ENCODE data around the gene TRRAP. TPM values are rescaled to one million over a fixed set of nuclear protein-coding genes. Genes with fewer than 3 reads are reported as not detected.

Gene TRRAP
- polyA plus RNA-seq, 2 of the 4 experiments (the other 2 are of a cell fraction), result 12.2 to 22.1 TPM

DNA sequence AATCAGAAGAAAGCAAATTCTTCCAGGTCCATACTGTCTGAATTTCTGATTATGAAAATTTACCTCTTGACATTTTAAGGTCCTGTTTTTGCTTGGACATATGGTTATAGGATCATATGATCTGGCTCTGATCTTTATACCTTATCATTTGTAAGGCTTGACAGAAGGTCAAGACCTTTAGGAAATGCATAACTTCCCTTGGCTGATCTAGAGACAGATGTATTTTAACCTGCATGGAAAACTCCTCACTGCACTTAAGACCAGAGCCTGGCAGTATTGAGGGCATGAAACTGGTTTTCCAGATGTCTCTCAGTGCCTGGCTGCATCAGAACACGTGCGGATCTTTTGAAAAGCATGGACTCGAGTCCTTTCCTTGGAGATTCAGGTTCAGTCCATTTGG lies 55.9 kb downstream of the TRRAP start (continued):
- no peak for TF ChIP-seq MYC (IDR thresholded peaks at IDR 0.05; ENCODE audit: borderline replicate concordance, low read length)
- TF ChIP-seq POLR2AphosphoS2 (conservative IDR thresholded peaks at IDR 0.05; ENCODE audit: low read length), result no peak
- no peak for TF ChIP-seq HOXA7 (CRISPR knock-in tag; IDR thresholded peaks at IDR 0.05)
- TF ChIP-seq, protein P1, sequence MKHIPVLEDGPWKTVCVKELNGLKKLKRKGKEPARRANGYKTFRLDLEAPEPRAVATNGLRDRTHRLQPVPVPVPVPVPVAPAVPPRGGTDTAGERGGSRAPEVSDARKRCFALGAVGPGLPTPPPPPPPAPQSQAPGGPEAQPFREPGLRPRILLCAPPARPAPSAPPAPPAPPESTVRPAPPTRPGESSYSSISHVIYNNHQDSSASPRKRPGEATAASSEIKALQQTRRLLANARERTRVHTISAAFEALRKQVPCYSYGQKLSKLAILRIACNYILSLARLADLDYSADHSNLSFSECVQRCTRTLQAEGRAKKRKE (CRISPR knock-in tag; IDR thresholded peaks at IDR 0.05; ENCODE audit: low read depth), result no peak
- no peak for TF ChIP-seq CBX2 (IDR thresholded peaks at IDR 0.05; ENCODE audit: borderline replicate concordance, low read depth)

DNA sequence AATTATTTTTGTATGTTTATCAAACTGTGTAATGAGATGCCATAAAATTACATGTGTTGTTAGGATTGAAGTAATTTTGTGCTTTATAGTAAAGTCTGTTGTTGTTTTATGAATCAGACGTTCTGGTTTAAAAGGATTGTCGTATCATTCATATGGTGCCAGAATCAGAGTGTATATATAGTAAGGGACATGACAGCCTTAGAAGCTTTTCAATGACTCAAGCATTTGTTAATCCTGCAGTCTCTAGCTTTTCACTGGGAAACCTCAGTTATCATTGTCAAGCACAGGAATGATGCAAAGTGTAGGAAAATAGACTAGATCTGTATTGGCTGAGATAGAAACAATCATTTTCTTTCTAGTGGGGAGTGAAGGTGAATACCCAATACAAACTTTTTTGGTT lies 57.5 kb downstream of the TRRAP start:
- 83% methylated on average over 2 of the region's 2 CpGs for WGBS (ENCODE audit: missing lambda C conversion rate)
- FAIRE-seq, result no peak
- Histone ChIP-seq H3K4me3 (no peak overlapping the region), H3K4me2 (no peak overlapping the region), H3K4me1 (no peaks in the 10 kb centered on the region), H3K9me3 (no peaks in the 10 kb centered on the region), H3K27ac (no peak overlapping the region)
- ATAC-seq, result no peak
- CTCF ChIA-PET, result interaction anchor here (0.9 to 1.6 kb wide), 2 partner anchors 15 to 23 kb away, joined by 3 to 4 read pairs; no protein-coding TSS in a partner anchor
- POLR2A ChIA-PET, result no interaction called here
- DNase-seq (ENCODE audit: low read depth in 1 of 2, low spot score in 1 of 2), result no peak
- TF ChIP-seq POLR2AphosphoS2 (conservative IDR thresholded peaks at IDR 0.05; ENCODE audit: low read length) (no peak), SREBF2 (IDR thresholded peaks at IDR 0.05) (no peak), POLR2A (IDR thresholded peaks at IDR 0.05; ENCODE audit: low read length) (no peak), EP300 (IDR thresholded peaks at IDR 0.05) (no peak), CHD4 (IDR thresholded peaks at IDR 0.05; ENCODE audit: borderline replicate concordance) (no peak)
- TF ChIP-seq, protein P2, sequence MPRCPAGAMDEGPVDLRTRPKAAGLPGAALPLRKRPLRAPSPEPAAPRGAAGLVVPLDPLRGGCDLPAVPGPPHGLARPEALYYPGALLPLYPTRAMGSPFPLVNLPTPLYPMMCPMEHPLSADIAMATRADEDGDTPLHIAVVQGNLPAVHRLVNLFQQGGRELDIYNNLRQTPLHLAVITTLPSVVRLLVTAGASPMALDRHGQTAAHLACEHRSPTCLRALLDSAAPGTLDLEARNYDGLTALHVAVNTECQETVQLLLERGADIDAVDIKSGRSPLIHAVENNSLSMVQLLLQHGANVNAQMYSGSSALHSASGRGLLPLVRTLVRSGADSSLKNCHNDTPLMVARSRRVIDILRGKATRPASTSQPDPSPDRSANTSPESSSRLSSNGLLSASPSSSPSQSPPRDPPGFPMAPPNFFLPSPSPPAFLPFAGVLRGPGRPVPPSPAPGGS (IDR thresholded peaks at IDR 0.05), result no peak

DNA sequence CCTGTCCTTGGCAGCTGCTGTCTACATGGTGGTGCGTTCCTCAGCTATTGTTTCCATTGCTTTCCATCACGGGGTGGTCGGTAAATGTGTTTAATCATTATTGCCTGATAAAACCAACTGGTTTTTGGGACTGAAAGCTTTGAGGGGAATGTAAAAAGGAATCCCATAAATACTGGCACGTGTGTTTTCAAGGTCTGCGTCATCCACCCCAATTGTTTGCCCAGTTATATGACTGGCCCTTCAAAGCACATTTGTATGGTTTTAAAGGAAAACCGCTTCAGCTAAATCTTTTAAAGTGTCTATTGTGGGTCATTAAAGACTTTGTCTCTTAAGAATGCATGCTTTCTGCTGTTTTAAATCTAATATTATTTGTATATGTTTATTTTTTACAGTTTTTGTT lies 65.0 kb downstream of the TRRAP start:
- no peak for DNase-seq (ENCODE audit: low read depth in 1 of 2, low spot score in 1 of 2)
- Histone ChIP-seq H3K4me3 (no peak overlapping the region), H3K4me2 (no peak overlapping the region), H3K9me3 (no peaks in the 10 kb centered on the region), H3K27ac (no peak overlapping the region), H3K4me1 (no peaks in the 10 kb centered on the region)
- ChIA-PET CTCF (no interaction called here), POLR2A (no interaction called here)
- ATAC-seq, result no peak
- no peak for FAIRE-seq
- TF ChIP-seq RFX5 (IDR thresholded peaks at IDR 0.05) (no peak), NR3C1 (IDR thresholded peaks at IDR 0.05) (no peak), POLR2A (IDR thresholded peaks at IDR 0.05; ENCODE audit: low read length) (no peak), MYC (IDR thresholded peaks at IDR 0.05; ENCODE audit: borderline replicate concordance, low read length) (no peak), ZSCAN20 (CRISPR knock-in tag; IDR thresholded peaks at IDR 0.05) (no peak), KDM5A (IDR thresholded peaks at IDR 0.05) (no peak), PHF8 (IDR thresholded peaks at IDR 0.05; ENCODE audit: borderline replicate concordance, low read depth) (no peak), CHD2 (IDR thresholded peaks at IDR 0.05; ENCODE audit: low read length, partially characterized antibody) (no peak)
- TF ChIP-seq, protein P3, sequence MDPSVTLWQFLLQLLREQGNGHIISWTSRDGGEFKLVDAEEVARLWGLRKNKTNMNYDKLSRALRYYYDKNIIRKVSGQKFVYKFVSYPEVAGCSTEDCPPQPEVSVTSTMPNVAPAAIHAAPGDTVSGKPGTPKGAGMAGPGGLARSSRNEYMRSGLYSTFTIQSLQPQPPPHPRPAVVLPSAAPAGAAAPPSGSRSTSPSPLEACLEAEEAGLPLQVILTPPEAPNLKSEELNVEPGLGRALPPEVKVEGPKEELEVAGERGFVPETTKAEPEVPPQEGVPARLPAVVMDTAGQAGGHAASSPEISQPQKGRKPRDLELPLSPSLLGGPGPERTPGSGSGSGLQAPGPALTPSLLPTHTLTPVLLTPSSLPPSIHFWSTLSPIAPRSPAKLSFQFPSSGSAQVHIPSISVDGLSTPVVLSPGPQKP (IDR thresholded peaks at IDR 0.05; ENCODE audit: low read depth, low read length), result no peak
- TF ChIP-seq, protein P4, sequence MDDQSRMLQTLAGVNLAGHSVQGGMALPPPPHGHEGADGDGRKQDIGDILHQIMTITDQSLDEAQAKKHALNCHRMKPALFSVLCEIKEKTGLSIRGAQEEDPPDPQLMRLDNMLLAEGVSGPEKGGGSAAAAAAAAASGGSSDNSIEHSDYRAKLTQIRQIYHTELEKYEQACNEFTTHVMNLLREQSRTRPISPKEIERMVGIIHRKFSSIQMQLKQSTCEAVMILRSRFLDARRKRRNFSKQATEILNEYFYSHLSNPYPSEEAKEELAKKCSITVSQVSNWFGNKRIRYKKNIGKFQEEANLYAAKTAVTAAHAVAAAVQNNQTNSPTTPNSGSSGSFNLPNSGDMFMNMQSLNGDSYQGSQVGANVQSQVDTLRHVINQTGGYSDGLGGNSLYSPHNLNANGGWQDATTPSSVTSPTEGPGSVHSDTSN (IDR thresholded peaks at IDR 0.05), result no peak
- TF ChIP-seq, protein P5, sequence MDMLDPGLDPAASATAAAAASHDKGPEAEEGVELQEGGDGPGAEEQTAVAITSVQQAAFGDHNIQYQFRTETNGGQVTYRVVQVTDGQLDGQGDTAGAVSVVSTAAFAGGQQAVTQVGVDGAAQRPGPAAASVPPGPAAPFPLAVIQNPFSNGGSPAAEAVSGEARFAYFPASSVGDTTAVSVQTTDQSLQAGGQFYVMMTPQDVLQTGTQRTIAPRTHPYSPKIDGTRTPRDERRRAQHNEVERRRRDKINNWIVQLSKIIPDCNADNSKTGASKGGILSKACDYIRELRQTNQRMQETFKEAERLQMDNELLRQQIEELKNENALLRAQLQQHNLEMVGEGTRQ (IDR thresholded peaks at IDR 0.05), result no peak
- TF ChIP-seq, protein P1 (CRISPR knock-in tag; IDR thresholded peaks at IDR 0.05; ENCODE audit: low read depth), result no peak
- 89% methylated on average over 6 of the region's 6 CpGs for WGBS (ENCODE audit: missing lambda C conversion rate)
